ENCODE results near the gene RSU1.
A peak's percentile ranks its signal among the peaks of the same experiment; 100 is the strongest.

RSU1 gene

DNA sequence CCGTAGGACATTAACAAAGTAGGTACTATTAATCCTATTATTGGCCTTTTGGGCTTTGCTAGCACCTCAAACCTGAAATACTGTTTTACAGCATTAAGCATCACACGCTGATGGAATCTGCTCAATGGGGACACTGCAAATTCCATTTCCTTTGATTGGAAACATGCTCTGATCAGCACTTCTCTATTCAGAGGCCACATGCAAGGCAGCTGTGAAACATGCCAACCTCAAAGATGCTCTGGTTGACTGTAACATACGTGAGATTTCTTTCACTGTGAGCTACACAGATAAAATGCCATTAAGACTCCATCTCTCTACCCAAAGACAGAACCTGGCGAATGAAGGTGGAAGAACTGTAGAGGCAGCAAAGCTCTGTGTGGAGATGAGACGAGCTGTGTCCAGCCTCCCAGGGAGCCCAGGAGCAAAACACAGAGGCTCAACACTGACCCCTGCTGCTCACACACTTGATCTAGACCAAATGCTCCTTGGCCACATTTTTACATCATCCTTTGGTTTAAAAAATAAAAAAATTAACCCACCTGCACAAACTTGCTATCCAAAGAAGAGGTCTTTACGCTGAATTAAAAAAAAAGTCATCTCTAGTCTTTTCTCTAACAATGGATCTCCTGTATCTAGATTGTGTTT lies 8.0 kb downstream of the RSU1 start:
- no peak overlapping the region for H3K27ac ChIP-seq (ENCODE audit: low read length)
- no peak overlapping the region for H3K9ac ChIP-seq (ENCODE audit: low read length)
- H3K36me3 ChIP-seq (replicated peaks; ENCODE audit: low read depth, low read length), result no peaks in the 10 kb centered on the region
- no peak overlapping the region for H3K4me3 ChIP-seq (ENCODE audit: low read length)
- no peaks in the 10 kb centered on the region for H3K9me3 ChIP-seq (ENCODE audit: insufficient read depth, low read length)
- TF ChIP-seq EZH2phosphoT487 (IDR thresholded peaks at IDR 0.05; ENCODE audit: low read depth) (no peak), CTCF (IDR thresholded peaks at IDR 0.05; ENCODE audit: low read depth, low read length) (peak; percentile 52)
- no peak overlapping the region for H2AFZ ChIP-seq (ENCODE audit: low read depth, low read length)
- no peaks in the 10 kb centered on the region for H3K27me3 ChIP-seq (ENCODE audit: low read depth, low read length)
- no peaks in the 10 kb centered on the region for H3K4me1 ChIP-seq (ENCODE audit: low read length)
- no peak overlapping the region for H3K4me2 ChIP-seq (ENCODE audit: low read length)
- H4K20me1 ChIP-seq (ENCODE audit: insufficient read depth, low read length), result no peaks in the 10 kb centered on the region
- H3K79me2 ChIP-seq (ENCODE audit: low read length), result no peaks in the 10 kb centered on the region

GRCh38 chr10:16804123-16804522 lies 13.1 kb downstream of the RSU1 start:
- Histone ChIP-seq H4K20me1 (ENCODE audit: insufficient read depth, low read length) (no peaks in the 10 kb centered on the region), H3K79me2 (ENCODE audit: low read length) (no peaks in the 10 kb centered on the region), H2AFZ (ENCODE audit: low read depth, low read length) (no peak overlapping the region), H3K9me3 (ENCODE audit: insufficient read depth, low read length) (no peaks in the 10 kb centered on the region), H3K9ac (ENCODE audit: low read length) (no peak overlapping the region), H3K4me2 (ENCODE audit: low read length) (no peak overlapping the region), H3K36me3 (replicated peaks; ENCODE audit: low read depth, low read length) (no peaks in the 10 kb centered on the region), H3K4me3 (ENCODE audit: low read length) (no peak overlapping the region), H3K4me1 (ENCODE audit: low read length) (no peaks in the 10 kb centered on the region), H3K27me3 (ENCODE audit: low read depth, low read length) (no peaks in the 10 kb centered on the region), H3K27ac (ENCODE audit: low read length) (no peak overlapping the region)
- no peak for TF ChIP-seq CTCF (IDR thresholded peaks at IDR 0.05; ENCODE audit: low read depth, low read length)
- no peak for TF ChIP-seq EZH2phosphoT487 (IDR thresholded peaks at IDR 0.05; ENCODE audit: low read depth)

GRCh38 chr10:16803464-16803863 lies 13.8 kb downstream of the RSU1 start:
- H3K4me3 ChIP-seq (ENCODE audit: low read length), result no peak overlapping the region
- H4K20me1 ChIP-seq (ENCODE audit: insufficient read depth, low read length), result no peaks in the 10 kb centered on the region
- no peaks in the 10 kb centered on the region for H3K4me1 ChIP-seq (ENCODE audit: low read length)
- no peak overlapping the region for H3K27ac ChIP-seq (ENCODE audit: low read length)
- no peaks in the 10 kb centered on the region for H3K36me3 ChIP-seq (replicated peaks; ENCODE audit: low read depth, low read length)
- no peaks in the 10 kb centered on the region for H3K79me2 ChIP-seq (ENCODE audit: low read length)
- no peak overlapping the region for H3K4me2 ChIP-seq (ENCODE audit: low read length)
- H2AFZ ChIP-seq (ENCODE audit: low read depth, low read length), result no peak overlapping the region
- no peaks in the 10 kb centered on the region for H3K9me3 ChIP-seq (ENCODE audit: insufficient read depth, low read length)
- TF ChIP-seq CTCF (IDR thresholded peaks at IDR 0.05; ENCODE audit: low read depth, low read length) (no peak), EZH2phosphoT487 (IDR thresholded peaks at IDR 0.05; ENCODE audit: low read depth) (no peak)
- no peak overlapping the region for H3K9ac ChIP-seq (ENCODE audit: low read length)
- no peaks in the 10 kb centered on the region for H3K27me3 ChIP-seq (ENCODE audit: low read depth, low read length)

DNA sequence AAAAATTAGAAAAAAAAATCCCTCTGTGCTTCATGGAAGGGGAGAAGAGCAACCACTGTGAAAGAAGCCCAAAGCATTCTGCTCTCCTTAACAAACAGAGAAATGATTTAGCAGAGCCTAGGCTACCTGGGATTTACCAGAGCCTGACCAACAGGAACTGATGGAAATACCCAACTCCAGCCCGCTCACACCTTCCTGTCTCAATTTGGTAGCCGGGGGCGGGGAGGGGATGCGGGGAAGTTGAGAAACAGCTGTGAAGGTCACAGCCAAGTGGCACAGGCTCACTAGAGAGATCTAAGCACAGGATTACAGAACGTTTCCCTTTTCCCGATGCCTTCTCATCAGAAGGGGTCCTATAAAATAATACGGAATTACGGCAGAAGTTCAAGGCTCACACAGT lies 17.6 kb downstream of the RSU1 start:
- no peaks in the 10 kb centered on the region for H3K27me3 ChIP-seq (ENCODE audit: low read depth, low read length)
- no peaks in the 10 kb centered on the region for H3K9me3 ChIP-seq (ENCODE audit: insufficient read depth, low read length)
- no peaks in the 10 kb centered on the region for H4K20me1 ChIP-seq (ENCODE audit: insufficient read depth, low read length)
- no peak overlapping the region for H3K4me3 ChIP-seq (ENCODE audit: low read length)
- no peaks in the 10 kb centered on the region for H3K36me3 ChIP-seq (replicated peaks; ENCODE audit: low read depth, low read length)
- H3K9ac ChIP-seq (ENCODE audit: low read length), result no peak overlapping the region
- H3K27ac ChIP-seq (ENCODE audit: low read length), result no peak overlapping the region
- TF ChIP-seq EZH2phosphoT487 (IDR thresholded peaks at IDR 0.05; ENCODE audit: low read depth), result no peak
- no peak for TF ChIP-seq CTCF (IDR thresholded peaks at IDR 0.05; ENCODE audit: low read depth, low read length)
- no peaks in the 10 kb centered on the region for H3K4me1 ChIP-seq (ENCODE audit: low read length)
- H3K79me2 ChIP-seq (ENCODE audit: low read length), result no peaks in the 10 kb centered on the region
- H2AFZ ChIP-seq (ENCODE audit: low read depth, low read length), result no peak overlapping the region
- no peak overlapping the region for H3K4me2 ChIP-seq (ENCODE audit: low read length)
